HL-60/S4 treated with phorbol 12-myristate 13-acetate at 8.2 ng/mL for 4 days and 3 days (cell line): ENCODE results near the gene SBNO1.

Source experiments
- in situ Hi-C: fragments of 300-500 bp; cut with MboI; formaldehyde crosslinking; loops from 2 replicates; pipeline ENCODE4 v1.15.0; 2022; ENCODE audit warnings: low sequenced_read_pairs

Gene SBNO1

DNA sequence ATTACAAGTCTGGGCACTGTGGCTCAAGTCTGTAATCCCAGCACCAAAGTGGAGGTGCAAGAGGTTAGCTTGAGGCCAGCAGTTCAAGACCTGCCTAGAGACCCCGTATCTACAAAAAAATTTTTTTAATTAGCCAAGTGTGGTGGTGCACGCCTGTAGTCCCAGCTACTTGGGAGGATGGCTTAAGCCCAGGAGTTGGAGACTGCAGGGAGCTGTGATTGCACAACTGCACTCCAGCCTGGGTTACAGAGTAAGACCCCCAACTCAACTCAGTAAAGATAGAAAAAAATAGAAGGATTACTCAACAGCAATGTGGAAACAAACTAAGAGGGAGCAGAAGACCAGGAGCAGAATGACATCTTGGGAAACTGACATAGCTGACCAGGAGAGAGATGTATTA lies 13.3 kb downstream of the SBNO1 start:
- in situ Hi-C loops = no loop called here

DNA sequence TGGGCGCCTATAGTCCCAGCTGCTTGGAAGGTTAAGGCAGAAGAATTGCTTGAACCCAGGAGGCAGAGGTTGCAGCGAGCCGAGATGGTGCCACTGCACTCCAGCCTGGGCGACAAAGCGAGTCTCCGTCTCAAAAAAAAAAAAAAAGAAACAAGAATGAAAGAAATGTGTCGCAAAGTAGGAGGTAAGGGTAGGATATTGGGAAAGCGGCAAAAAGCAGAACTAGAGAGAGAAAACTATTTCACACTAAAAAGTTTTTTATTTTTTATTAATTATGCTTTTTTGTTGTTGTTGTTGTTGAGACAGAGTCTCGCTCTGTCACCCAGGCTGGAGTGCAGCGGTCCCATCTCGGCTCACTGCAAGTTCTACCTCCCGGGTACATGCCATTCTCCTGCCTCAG lies 17.7 kb downstream of the SBNO1 start:
- in situ Hi-C loops = no loop called here

DNA sequence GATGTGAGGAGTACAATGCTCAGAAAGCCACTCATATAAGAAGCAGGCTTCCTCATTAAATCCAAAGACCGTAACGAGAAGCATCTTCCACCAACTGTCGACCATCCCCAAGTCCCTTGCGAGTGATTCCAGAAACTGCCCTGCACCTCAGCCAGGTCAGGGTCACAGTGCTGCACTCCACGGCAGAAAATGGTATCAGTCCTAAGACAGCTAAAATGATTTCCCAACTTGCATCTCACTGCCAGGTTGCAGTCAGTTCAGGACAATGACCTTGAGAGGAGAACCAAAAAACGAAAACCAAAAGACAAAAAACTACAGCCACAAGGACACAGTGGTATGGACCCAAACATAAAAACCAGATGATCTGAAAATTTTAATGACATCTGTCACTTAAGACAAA lies 20.6 kb downstream of the SBNO1 start:
- in situ Hi-C loops = no loop called here

DNA sequence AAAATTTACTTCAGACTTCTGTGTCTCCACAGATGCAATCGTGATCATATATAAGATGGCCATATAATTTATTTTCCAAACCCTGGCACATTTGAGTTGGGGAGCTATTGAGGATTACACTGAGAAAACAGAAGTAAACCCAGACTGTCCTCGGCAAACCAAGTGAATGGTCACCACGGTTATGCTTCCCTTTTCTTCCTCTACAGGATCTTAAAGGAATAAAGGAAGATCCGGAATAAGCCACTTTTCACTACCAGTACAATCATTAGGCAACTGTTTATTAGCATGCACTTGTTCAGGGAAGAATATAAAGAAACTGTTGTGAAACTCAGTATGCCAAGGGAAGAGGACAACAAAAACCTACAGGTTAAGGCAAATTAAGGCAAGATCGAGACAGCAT lies 27.6 kb downstream of the SBNO1 start:
- in situ Hi-C loops = no loop called here

DNA sequence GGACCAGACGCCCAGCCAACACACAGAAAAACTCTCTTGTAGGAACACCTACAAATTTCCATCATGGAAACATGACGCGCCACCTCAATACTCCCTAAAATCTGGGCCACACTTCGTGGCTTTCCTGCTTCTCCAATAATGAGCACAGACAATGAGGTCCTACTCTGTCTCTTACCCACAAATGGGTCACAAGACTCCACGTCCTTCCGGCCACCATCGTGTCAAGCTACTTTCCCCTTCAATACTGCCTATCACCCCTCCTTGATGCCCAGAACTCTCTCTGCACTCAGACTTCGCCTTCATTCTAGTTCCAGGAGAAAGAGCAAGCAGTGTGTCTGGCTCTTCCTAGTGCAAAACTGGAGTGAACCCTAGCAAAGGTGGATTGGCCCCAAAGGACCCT lies 28.1 kb downstream of the SBNO1 start:
- in situ Hi-C loops = no loop called here

DNA sequence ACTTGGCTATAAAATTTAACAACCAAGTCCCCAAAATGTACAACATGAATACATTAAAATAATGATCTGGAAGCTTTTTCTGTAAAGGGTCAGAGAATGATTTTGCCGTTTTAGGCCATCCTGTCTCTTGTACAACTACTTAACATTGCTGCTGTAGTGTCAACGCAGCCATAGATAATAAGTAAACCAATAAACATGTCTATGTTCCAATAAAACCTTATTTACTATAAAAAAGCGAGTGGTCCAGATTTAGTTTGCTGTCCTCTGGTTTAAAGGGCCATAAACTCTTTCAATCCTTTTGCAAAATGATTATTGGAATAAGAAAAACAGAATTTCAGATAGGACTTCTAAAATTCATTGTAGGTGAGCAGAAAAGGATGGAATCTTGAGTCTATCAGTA lies 29.2 kb downstream of the SBNO1 start:
- in situ Hi-C loops = no loop called here

DNA sequence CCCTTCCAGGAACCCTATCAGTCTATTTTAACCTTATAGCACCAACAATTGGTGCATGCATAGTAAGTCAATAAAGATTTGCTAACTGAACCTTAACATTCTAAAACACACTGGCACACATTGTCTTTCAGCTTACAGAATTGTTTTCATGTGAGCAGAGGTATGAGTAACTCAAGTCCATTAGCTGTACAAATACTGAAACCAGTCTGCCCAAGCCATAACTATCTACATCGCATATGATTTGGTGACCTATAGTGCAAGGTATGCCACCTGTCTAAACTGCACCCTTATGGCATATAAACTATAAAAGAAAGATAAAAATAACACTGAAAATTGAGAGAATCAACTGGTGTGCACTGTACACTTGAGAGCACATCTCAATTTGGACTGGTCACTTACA lies 34.8 kb downstream of the SBNO1 start:
- in situ Hi-C loops = no loop called here

DNA sequence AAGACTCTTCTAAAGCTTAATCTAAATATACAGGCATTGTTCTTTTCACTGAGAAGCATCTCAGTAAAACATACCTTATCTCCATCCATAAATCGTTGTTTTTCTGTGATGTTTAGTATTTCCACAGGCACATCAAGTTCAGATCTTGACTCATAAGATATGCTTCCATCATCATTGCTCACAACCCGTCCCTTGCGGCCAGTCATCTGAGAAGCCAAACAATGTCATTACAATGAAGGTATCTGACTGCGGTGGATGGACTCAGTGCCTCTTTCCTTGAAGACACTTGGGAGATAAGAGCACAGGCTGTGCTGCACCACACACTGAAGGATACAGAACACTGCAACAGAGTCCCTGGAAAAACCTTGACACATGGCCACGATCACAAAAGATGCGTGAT lies 44.8 kb downstream of the SBNO1 start:
- in situ Hi-C loops = loop anchor here (25.0 kb wide), 1 partner anchor 733 kb away; no protein-coding TSS in a partner anchor

DNA sequence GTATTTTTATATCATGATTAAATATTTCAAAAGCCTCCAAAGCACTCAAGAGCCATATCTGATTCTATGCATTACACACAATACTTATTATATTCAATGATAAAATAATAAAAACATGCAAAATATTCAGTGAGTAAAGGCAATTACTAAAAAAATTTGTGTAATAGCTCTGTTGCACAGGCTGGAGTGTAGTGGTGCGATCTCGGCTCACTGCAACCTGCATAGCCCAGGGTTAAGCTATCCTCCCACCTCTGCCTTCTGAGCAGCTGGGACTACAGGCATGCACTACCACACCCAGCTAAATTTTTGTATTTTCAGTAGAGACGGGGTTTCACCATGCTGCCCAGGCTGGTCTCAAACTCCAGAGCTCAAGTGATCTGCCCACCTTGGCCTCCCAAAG lies 45.4 kb downstream of the SBNO1 start:
- in situ Hi-C loops = loop anchor here (25.0 kb wide), 1 partner anchor 732 kb away; no protein-coding TSS in a partner anchor

DNA sequence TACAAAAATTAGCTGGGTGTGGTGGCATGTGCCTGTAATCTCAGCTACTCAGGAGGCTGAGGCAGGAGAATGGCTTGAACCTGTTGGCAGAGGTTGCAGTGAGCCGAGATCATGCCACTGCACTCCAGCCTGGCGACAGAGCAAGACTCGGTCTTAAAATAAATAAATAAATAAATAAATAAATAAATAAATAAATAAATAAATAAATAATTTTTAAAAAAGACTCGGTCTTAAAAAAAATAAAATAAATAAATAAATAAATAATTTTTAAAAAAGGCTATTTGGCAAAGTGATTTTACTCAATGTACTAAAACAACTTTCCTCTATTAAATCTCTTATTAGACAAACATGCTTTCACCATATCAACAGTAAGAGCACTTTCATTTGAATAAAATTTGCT lies 51.6 kb downstream of the SBNO1 start:
- in situ Hi-C loops = loop anchor here (25.0 kb wide), 1 partner anchor 726 kb away; no protein-coding TSS in a partner anchor

DNA sequence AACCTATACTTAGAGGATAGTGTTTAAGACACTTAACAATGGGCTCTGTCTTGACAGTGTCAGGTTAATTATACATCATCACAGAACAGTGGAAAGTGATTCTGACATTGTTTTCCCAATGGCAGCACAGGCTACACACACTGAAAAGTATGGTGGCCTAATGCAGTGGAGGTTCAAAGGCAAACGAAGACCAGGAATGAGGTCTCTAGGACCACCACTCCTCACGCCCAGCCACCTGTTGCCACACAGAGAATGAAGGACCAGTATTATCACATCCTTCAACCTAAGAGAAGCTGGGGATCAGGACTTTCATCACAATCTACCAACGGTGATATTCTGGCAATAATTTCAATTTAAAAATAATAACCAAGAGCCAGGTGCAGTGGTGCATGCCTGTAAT lies 58.4 kb downstream of the SBNO1 start:
- in situ Hi-C loops = loop anchor here (25.0 kb wide), 1 partner anchor 719 kb away; no protein-coding TSS in a partner anchor

DNA sequence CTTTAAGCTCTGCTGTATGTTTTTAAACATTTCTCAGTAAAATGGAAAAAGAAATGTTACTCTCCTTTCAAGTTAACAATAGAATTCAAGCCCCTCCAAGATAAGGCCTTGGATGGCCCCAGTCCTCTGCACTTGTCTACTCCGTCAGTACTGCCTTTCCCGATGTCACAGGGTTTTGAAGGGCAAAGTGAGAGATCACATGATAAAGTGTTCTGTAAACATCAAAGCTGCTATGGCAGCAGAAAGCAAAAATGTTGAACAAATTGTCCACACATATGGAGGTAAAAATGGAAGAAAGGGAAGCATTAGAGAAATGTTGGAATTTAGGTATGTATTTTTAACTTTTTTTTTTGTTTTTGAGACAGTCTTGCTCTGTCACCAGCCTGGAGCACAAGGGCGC lies 59.5 kb downstream of the SBNO1 start:
- in situ Hi-C loops = loop anchor here (25.0 kb wide), 1 partner anchor 718 kb away; no protein-coding TSS in a partner anchor

DNA sequence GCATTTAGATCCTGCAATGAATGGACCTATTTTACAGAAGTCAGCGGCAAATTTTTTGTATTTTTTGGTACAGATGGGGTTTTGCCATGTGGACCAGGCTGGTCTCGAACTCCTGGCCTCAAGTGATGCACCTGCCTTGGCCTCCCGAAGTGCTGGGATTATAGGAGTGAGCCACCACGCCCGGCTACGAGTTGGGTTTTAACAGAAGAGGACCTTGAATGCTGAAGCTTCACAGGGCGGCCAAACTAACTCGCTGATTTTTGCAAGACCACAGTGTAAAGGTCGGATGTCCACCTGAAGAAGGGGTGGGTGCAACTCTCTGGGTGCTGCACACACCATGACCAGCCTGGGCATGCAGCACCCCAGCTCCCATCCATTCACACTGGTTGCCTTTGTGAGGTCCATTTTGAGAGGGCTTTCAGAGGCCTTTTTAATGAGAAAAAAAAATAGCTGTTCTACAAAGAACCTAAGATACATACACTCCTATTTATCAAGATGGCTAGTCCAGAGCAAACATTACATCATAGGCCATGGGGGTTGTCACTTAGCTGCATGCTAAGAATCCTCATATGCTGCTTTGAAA lies 71.4 kb downstream of the SBNO1 start:
- in situ Hi-C loops = no loop called here

DNA sequence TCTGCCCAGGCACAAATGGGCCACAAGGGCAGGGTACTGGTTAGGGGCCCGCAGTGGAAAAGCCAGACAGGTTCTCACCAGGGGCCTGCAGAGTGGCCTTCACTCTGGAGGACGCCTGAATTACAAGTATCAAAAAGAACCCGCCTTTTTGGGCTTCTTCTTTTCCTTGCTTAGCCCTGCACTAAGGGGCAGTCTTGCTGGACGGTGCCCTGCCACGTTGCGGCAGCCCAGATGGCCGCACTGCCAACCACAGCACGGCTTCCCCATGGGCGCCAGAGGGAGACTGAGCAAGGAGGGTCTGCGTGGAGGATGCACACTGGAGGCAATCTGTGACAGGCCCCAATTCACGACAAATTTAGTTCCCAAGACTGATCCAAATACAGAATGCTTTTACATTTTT lies 74.7 kb downstream of the SBNO1 start:
- in situ Hi-C loops = no loop called here

DNA sequence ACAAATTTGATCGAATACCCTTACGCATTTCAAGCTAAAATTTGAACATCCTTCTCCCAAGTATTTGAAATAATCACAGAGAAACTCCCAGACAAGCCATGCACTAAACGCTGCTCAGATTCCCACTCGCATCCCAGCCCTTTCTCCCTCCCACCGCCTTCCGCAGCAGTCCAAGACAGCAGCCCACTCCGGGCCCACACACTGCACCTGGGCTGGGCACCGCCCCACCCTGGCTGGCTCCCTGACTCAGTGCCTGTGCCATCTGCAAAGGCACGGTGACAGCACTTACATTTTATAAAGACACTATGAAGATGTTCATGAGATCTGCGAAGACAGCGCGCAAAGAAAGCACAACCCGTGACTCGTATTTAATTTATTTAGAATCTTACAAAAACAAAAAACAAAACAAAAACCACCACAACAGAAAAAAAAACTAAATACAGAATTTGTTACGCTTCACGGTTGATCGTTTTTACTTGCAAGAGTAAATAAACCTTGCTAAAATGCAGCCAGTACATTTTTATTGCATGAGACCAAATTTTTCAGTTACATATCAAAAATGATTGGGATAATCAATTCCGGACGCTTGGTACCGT lies 75.8 kb downstream of the SBNO1 start:
- in situ Hi-C loops = no loop called here

DNA sequence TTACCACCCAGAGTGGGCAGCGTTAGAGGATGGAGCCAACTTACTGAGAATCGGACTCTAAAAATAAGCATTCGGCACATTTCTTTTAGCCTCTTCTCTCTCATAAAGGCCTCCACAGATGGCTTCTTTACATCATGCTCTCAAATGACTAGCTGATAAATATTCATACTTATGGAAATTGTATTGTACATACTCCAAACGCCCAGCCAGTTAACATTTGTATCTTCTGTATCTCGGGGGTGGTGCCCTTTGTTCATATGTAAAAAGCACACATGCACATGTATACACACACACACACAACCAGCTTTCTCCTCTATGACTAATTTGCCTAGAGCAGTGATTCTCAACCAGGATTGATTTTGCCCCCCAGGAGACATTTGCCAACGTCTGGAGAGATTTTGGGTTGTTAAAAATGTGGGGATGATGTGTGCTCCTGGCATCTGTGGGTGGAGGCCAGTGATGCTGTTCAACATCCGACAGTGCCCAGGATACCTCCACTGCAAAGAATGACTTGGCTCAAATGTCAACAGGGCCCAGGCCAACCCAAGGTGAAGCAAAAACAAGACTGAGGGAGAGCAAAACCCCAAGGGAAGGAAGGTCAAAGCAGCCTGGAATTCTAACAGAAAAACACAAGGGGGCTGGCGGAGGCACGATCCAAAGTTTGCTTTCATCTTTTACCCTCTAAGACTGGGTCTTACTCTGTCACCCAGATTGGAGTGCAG lies 77.8 kb downstream of the SBNO1 start:
- in situ Hi-C loops = no loop called here

DNA sequence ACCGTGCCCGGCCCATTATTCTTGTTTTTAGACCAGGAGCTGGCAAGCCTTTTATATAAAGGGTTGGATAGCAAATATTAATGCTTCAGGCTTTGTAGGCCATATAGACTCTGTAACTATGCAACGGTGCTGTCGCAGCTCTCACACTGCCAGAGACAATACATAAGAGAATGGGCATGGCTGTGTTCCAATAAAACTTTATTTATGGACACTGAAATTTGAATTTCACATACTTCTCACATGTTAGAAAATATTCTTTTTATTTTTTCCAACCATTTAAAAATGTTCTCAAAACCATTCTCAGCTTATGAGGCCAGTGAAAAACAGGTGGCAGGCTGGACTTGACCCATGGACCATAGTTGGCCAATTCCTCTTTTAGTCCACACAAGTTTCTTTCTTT lies 80.0 kb downstream of the SBNO1 start:
- in situ Hi-C loops = no loop called here

DNA sequence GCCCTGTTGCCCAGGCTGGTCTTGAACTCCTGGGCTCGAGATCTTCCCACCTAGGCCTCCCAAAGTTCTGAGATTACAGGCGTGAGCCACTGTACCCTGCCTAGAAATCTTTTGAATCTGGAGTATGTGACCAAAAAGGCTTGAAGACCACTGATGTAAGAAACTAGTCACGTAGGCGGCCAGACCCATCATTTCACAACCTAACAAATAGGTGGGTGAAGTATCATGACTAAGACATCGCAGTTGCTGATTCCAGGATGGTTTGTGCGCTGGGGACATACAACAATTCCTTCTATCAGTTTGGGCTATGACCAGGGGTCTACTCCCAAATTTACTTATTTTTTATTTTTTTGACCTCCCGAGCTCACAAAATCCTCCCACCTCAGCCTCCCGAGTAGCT lies 81.2 kb downstream of the SBNO1 start:
- in situ Hi-C loops = no loop called here

DNA sequence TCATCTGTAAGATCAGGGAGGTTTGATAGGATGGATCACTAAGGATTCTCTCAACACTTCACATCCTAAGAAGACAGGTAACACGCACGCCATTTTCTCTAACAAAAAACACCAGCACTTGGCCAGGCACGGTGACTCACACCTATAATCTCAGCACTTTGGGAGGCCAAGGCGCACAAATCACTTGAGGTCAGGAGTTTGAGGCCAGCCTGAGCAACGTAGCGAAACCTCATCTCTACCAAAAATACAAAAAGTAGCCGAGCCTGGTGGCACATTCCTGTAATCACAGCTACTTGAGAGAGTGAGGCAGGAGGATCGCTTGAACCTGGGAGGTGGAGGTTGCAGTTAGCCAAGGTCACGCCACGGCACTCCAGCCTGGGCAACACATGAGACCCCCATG lies 82.5 kb downstream of the SBNO1 start:
- in situ Hi-C loops = no loop called here

DNA sequence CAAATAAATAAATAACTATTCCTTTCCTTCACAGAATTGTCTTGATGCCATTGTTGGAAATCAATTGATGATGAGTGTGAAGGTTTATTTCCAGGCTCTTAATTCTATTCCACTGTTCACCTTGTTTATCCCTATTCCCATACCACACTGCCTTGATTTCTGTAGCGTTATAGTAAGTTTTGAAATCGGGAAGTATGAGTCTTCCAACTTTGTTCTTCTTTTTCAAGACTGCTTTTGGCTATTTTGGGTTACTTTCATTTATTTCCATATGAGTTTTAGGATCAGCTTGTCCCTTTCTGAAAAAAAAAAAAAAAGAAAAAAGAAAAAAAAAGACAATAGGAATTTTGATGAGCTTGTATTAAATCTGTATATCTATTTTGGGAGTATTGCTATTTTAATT lies 83.7 kb downstream of the SBNO1 start:
- in situ Hi-C loops = no loop called here

DNA sequence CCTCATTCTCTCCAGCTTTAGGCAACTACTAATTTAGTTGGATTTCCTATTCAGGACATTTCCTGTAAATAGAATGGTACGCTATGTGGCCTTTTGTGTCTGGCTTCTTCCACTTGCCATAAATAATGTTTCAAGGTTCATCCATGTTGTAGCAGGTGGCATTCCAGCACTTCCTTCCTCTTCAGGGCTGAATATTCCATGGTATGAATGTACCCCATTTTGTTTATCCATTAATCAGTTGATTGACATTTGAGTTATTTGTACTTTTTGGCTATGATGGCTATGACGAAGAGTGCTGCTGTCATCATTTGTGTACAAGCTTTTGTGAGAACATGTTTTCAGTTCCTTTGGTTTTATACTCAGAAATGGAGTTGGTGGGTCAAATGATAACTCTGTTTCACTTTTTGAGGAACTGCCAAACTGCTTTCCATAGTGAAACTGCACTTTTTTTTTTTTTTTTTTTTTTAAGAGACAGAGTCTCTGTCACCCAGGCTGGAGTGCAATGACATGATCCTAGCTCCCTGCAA lies 86.5 kb downstream of the SBNO1 start:
- in situ Hi-C loops = no loop called here

DNA sequence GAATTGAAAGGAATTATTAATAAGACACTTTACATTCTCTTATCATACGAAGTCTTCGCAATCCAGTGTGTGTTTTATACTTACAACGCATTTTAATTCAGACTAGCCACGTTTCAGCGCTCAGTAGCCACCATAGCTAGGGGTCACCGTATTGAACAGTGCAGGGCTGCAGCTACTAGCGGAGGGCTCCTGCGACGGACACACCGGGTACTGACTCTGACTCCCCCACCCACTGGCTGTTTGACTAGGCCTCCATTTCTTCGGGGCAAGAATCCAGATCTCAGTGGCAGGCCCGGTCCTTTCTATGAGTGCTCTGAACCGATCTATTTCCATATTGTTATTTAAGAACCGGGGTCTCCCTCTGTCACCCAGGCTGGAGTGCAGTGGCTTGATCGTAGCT lies 91.5 kb downstream of the SBNO1 start:
- in situ Hi-C loops = no loop called here
